ENCODE data around the gene HNRNPM. TPM values are rescaled to one million over a fixed set of nuclear protein-coding genes. Genes with fewer than 3 reads are reported as not detected.
A peak's percentile ranks its signal among the peaks of the same experiment; 100 is the strongest.

The HNRNPM gene
- total RNA-seq, 3 donors from 2014 or later (not counting 1 experiment from before 2014, with no cell fraction given) = 272 to 300 (median 299) TPM

DNA sequence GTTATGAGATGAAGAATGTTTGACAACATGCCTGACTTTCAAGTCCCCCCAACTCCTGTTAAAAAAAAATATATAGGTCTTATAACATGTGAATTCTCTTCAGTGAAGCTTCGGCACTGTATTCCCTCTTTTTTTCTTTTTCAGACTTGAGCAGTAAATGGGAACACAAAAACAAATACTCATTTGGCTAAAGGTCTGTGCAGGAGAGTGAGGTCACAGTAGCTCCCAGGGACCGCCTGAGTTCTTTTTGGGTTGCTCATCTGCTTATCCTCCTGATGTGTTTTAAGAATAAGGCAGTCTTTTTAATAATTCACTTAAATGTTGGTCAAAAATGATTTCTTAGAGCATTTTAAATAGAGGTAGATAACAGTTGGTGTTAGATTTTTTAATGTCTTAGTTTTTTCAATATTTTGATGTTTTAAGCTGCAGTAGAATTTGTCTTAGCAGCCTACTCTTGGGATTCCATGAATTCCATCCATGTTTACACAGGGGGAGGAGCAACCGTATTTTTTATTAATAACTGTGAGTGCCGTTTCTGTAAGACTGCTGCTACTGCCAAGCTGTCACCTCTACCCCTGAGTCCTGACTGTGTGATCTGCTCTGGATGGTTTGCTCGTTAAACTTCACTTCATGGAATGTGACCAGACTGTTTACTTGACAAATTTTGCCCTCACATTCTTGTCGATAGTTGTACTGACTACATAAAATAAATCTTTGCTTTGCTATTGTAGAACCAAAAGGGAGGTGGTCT is 14.9 kb downstream of the HNRNPM start:
- H3K4me3 ChIP-seq (ENCODE audit: low read length) = no peak overlapping the region
- peaks cover 51% of the 10 kb centered on the region for H3K36me3 ChIP-seq (ENCODE audit: control insufficient read depth, insufficient read depth, low read length)
- H3K27me3 Mint-ChIP-seq (ENCODE audit: low read depth in 2 of 2) = no peaks in the 10 kb centered on the region
- H3K36me3 Mint-ChIP-seq = peaks cover 2% of the 10 kb centered on the region
- ATAC-seq = no peak
- H3K4me1 ChIP-seq (ENCODE audit: control insufficient read depth, insufficient read depth, low read length) = no peaks in the 10 kb centered on the region
- peak overlapping the region; percentile 63 to 64 for H3K27ac Mint-ChIP-seq
- H3K27ac ChIP-seq (ENCODE audit: low read length) = no peak overlapping the region
- no peak for DNase-seq
- no peaks in the 10 kb centered on the region for H3K9me3 ChIP-seq (ENCODE audit: control insufficient read depth, insufficient read depth, low read length)
- H3K4me3 Mint-ChIP-seq = no peak overlapping the region
- TF ChIP-seq, protein P1, sequence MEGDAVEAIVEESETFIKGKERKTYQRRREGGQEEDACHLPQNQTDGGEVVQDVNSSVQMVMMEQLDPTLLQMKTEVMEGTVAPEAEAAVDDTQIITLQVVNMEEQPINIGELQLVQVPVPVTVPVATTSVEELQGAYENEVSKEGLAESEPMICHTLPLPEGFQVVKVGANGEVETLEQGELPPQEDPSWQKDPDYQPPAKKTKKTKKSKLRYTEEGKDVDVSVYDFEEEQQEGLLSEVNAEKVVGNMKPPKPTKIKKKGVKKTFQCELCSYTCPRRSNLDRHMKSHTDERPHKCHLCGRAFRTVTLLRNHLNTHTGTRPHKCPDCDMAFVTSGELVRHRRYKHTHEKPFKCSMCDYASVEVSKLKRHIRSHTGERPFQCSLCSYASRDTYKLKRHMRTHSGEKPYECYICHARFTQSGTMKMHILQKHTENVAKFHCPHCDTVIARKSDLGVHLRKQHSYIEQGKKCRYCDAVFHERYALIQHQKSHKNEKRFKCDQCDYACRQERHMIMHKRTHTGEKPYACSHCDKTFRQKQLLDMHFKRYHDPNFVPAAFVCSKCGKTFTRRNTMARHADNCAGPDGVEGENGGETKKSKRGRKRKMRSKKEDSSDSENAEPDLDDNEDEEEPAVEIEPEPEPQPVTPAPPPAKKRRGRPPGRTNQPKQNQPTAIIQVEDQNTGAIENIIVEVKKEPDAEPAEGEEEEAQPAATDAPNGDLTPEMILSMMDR (IDR thresholded peaks at IDR 0.05) = no peak
- H3K4me1 Mint-ChIP-seq = peaks cover 69 to 79% of the 10 kb centered on the region in 2 donors
- H3K27me3 ChIP-seq (ENCODE audit: control insufficient read depth, insufficient read depth, low read length) = no peaks in the 10 kb centered on the region
- WGBS (ENCODE audit: insufficient coverage) = 83% methylated on average over 6 of the region's 6 CpGs
- no peaks in the 10 kb centered on the region for H3K9me3 Mint-ChIP-seq
- intact Hi-C loops (cut with micrococcal nuclease) = no loop called here

DNA sequence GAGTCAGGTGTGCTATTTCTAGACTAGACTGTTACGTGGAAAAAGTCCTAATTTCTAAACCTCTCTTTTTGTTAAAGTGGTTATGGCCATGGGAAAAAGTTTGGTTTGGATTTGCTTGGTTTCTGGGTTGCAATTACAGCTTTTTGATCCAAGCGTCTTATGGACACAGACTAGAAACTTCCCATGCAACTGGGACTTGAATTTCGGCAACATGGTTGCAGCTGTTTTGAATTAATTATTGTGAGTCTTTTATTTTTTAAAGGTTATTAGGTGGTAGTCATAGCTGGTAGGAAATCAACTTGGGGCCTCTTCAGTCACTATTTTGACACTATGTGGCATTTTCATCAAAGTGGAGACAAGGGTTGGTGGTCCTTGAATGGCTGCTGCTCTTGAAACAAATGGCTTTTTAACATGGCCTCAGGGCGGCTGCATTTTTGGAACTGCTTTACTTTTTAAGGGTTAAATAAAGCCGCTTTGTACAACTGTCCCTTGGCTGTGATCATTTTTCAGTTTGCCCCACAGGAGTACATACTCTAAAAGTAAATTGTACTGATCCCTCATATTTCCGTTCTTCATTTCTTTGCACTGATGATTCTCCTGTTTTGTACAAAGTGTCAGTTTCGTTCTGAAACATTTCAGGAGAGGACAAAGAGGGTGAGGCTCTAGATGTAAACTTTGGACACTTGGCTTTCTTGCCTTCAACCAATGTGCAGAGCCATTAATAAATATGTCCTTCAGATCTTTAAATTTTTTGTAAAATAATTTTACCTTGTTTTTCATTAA is 15.9 kb downstream of the HNRNPM start:
- no peak for DNase-seq
- Histone ChIP-seq H3K4me3 (ENCODE audit: low read length) (no peak overlapping the region), H3K9me3 (ENCODE audit: control insufficient read depth, insufficient read depth, low read length) (no peaks in the 10 kb centered on the region), H3K4me1 (ENCODE audit: control insufficient read depth, insufficient read depth, low read length) (no peaks in the 10 kb centered on the region), H3K36me3 (ENCODE audit: control insufficient read depth, insufficient read depth, low read length) (peaks cover 56% of the 10 kb centered on the region), H3K27me3 (ENCODE audit: control insufficient read depth, insufficient read depth, low read length) (no peaks in the 10 kb centered on the region), H3K27ac (ENCODE audit: low read length) (no peak overlapping the region)
- Mint-ChIP-seq H3K4me3 (no peak overlapping the region), H3K9me3 (no peaks in the 10 kb centered on the region), H3K27ac (peak overlapping the region; percentile 63 to 64), H3K4me1 (peaks cover 59 to 69% of the 10 kb centered on the region in 2 donors), H3K27me3 (ENCODE audit: low read depth in 2 of 2) (no peaks in the 10 kb centered on the region), H3K36me3 (peaks cover 10% of the 10 kb centered on the region)
- no peak for ATAC-seq
- intact Hi-C loops (cut with micrococcal nuclease) = no loop called here
- 79% methylated on average over 7 of the region's 7 CpGs for WGBS (ENCODE audit: insufficient coverage)
- TF ChIP-seq, protein P1 (IDR thresholded peaks at IDR 0.05) = no peak

DNA sequence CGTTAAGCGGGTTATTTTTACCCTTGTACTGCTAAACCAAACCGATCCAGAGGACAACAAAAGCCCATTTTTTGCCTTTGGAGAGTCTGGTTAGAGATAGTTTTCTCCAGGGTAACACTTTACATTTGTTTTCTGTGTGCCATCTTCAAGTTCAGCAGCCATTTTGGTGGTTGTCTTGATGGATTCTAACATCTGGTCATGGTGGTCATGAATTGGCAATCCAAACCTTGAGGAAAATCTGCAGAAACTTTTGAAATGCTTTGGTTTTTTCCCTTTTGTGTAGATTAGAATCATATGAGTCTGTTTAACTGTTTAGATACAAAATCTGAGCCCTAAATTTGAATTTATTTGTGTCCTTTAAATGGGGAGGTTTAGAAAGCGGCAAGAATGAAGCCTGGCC is 16.6 kb downstream of the HNRNPM start:
- H3K27me3 Mint-ChIP-seq (ENCODE audit: low read depth in 2 of 2) = no peaks in the 10 kb centered on the region
- H3K4me1 Mint-ChIP-seq = peaks cover 55 to 65% of the 10 kb centered on the region in 2 donors
- H3K36me3 ChIP-seq (ENCODE audit: control insufficient read depth, insufficient read depth, low read length) = peaks cover 56% of the 10 kb centered on the region
- peak overlapping the region in 1 of 2 donors; percentile 23 for H3K27ac Mint-ChIP-seq
- TF ChIP-seq, protein P1 (IDR thresholded peaks at IDR 0.05) = no peak
- no peaks in the 10 kb centered on the region for H3K9me3 ChIP-seq (ENCODE audit: control insufficient read depth, insufficient read depth, low read length)
- WGBS (ENCODE audit: insufficient coverage) = 96% methylated on average over 4 of the region's 4 CpGs
- H3K9me3 Mint-ChIP-seq = no peaks in the 10 kb centered on the region
- no peak overlapping the region for H3K4me3 Mint-ChIP-seq
- H3K4me1 ChIP-seq (ENCODE audit: control insufficient read depth, insufficient read depth, low read length) = no peaks in the 10 kb centered on the region
- H3K36me3 Mint-ChIP-seq = peaks cover 17% of the 10 kb centered on the region
- no peaks in the 10 kb centered on the region for H3K27me3 ChIP-seq (ENCODE audit: control insufficient read depth, insufficient read depth, low read length)
- intact Hi-C loops (cut with micrococcal nuclease) = no loop called here
- no peak overlapping the region for H3K4me3 ChIP-seq (ENCODE audit: low read length)
- no peak for ATAC-seq
- DNase-seq = no peak
- H3K27ac ChIP-seq (ENCODE audit: low read length) = no peak overlapping the region

Measured in natural killer cell (primary cell).